ENCODE data around the gene CELSR1.

DNA sequence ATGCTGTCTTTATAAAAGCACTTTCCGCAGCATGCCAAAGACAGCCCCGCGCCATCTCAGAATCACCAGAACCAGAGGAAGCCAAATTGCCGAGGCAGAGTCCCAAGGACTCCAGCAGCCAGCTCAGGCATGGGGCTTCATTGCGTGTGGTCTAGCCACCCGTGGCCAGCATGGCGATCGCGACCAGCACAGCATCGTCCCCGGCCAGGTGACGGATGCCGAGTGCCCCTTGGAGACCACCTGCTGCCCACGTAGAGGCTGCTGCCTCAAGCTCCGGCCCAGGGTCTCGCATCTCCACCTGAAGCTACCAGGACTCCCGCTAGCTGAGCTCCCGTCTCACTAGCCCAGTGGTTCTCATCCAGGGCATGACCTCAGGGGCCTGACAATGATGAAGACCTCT is 109.2 kb downstream of the CELSR1 start:
- TF ChIP-seq ZFP30 (CRISPR knock-in tag; IDR thresholded peaks at IDR 0.05), result no peak
- TF ChIP-seq, protein P1, sequence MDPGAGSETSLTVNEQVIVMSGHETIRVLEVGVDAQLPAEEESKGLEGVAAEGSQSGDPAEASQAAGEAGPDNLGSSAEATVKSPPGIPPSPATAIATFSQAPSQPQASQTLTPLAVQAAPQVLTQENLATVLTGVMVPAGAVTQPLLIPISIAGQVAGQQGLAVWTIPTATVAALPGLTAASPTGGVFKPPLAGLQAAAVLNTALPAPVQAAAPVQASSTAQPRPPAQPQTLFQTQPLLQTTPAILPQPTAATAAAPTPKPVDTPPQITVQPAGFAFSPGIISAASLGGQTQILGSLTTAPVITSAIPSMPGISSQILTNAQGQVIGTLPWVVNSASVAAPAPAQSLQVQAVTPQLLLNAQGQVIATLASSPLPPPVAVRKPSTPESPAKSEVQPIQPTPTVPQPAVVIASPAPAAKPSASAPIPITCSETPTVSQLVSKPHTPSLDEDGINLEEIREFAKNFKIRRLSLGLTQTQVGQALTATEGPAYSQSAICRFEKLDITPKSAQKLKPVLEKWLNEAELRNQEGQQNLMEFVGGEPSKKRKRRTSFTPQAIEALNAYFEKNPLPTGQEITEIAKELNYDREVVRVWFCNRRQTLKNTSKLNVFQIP (CRISPR knock-in tag; IDR thresholded peaks at IDR 0.05; ENCODE audit: borderline replicate concordance, low read depth), result no peak
- no peak for TF ChIP-seq CSDC2 (CRISPR knock-in tag; IDR thresholded peaks at IDR 0.05)
- no peak for TF ChIP-seq ESRRG (CRISPR knock-in tag; IDR thresholded peaks at IDR 0.05)
- no peak for TF ChIP-seq TOX (CRISPR knock-in tag; IDR thresholded peaks at IDR 0.05; ENCODE audit: borderline replicate concordance)
- TF ChIP-seq GLIS3 (CRISPR knock-in tag; IDR thresholded peaks at IDR 0.05), result no peak
- no peak for TF ChIP-seq SNAI2 (CRISPR knock-in tag; IDR thresholded peaks at IDR 0.05)
- TF ChIP-seq, protein P2, sequence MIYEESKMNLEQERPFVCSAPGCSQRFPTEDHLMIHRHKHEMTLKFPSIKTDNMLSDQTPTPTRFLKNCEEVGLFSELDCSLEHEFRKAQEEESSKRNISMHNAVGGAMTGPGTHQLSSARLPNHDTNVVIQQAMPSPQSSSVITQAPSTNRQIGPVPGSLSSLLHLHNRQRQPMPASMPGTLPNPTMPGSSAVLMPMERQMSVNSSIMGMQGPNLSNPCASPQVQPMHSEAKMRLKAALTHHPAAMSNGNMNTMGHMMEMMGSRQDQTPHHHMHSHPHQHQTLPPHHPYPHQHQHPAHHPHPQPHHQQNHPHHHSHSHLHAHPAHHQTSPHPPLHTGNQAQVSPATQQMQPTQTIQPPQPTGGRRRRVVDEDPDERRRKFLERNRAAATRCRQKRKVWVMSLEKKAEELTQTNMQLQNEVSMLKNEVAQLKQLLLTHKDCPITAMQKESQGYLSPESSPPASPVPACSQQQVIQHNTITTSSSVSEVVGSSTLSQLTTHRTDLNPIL (CRISPR knock-in tag; IDR thresholded peaks at IDR 0.05; ENCODE audit: low read depth), result no peak
- no peak for TF ChIP-seq ISL1 (CRISPR knock-in tag; IDR thresholded peaks at IDR 0.05)
- no peak for TF ChIP-seq OSR1 (CRISPR knock-in tag; IDR thresholded peaks at IDR 0.05)
- TF ChIP-seq, protein P3, sequence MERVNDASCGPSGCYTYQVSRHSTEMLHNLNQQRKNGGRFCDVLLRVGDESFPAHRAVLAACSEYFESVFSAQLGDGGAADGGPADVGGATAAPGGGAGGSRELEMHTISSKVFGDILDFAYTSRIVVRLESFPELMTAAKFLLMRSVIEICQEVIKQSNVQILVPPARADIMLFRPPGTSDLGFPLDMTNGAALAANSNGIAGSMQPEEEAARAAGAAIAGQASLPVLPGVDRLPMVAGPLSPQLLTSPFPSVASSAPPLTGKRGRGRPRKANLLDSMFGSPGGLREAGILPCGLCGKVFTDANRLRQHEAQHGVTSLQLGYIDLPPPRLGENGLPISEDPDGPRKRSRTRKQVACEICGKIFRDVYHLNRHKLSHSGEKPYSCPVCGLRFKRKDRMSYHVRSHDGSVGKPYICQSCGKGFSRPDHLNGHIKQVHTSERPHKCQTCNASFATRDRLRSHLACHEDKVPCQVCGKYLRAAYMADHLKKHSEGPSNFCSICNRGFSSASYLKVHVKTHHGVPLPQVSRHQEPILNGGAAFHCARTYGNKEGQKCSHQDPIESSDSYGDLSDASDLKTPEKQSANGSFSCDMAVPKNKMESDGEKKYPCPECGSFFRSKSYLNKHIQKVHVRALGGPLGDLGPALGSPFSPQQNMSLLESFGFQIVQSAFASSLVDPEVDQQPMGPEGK (CRISPR knock-in tag; IDR thresholded peaks at IDR 0.05; ENCODE audit: borderline replicate concordance), result no peak
- TF ChIP-seq TCF4 (CRISPR knock-in tag; IDR thresholded peaks at IDR 0.05; ENCODE audit: borderline replicate concordance), result no peak
